Tibial artery (tissue), 4 donors: ENCODE measurements around the gene BMPR1B.
"Not testable (repeated sequence)": the region's sequence is repeated elsewhere in the genome, so short reads cannot be mapped to it uniquely, and the experiment has no call there.

Source experiments
- DNase-seq, 2 donors: peaks; one replicate each; pipeline ENCODE4 v3.0.0-alpha.2; 2019
- H3K27ac ChIP-seq, 2 donors: fragments of 200-600 bp; sonication (generic) in 1 of 2; 1 replicate in 1 of 2; 2 replicates in 1 of 2; pipeline ENCODE4 v1.5.1; 2018 to 2019; ENCODE audit warnings: mild to moderate bottlenecking in 1 of 2
- H3K27me3 ChIP-seq, 2 donors: fragments of 200-600 bp; sonication (generic) in 1 of 2; one replicate each; pipeline versions ENCODE4 v1.5.1 to v1.6.0; 2016 to 2019
- H3K36me3 ChIP-seq, 3 donors: fragments of 200-600 bp; sonication (generic) in 2 of 3; one replicate each; pipeline ENCODE4 v1.5.1; 2016 to 2019; ENCODE audit warnings: mild to moderate bottlenecking in 2 of 3
- H3K4me1 ChIP-seq, 4 donors: fragments of 200-600 bp; sonication (generic) in 2 of 4; 1 replicate in 3 of 4; 2 replicates in 1 of 4; pipeline ENCODE4 v1.5.1; 2016 to 2019
- H3K4me3 ChIP-seq, 2 donors: fragments of 200-600 bp; sonication (generic) in 1 of 2; 1 replicate in 1 of 2; 2 replicates in 1 of 2; pipeline ENCODE4 v1.5.1; 2018 to 2019; ENCODE audit warnings: mild to moderate bottlenecking in 2 of 2
- H3K9me3 ChIP-seq, 3 donors: fragments of 200-600 bp; sonication (generic) in 1 of 3; one replicate each; pipeline ENCODE4 v1.5.1; 2016 to 2019
- CTCF ChIP-seq, 2 experiments: fragments of 200-600 bp in 1 of 2; fragments of 450-650 bp in 1 of 2; IDR thresholded peaks; one replicate each; pipeline ENCODE4 v1.5.1; 2017 to 2019; ENCODE audit warnings: antibody characterized with exemption in 2 of 2, mild to moderate bottlenecking in 1 of 2, moderate library complexity in 1 of 2
- intact Hi-C: fragments of 100-400 bp; cut with DNase I; formaldehyde crosslinking; loops from one replicate; pipeline ENCODE4 v1.15.0; 2023; ENCODE audit warnings: low total_unique reads

The BMPR1B gene

GRCh38 chr4:94831607-94832006, 73.9 kb downstream of the BMPR1B start:
- Histone ChIP-seq H3K27ac (no peak overlapping the region), H3K9me3 (no peaks in the 10 kb centered on the region), H3K36me3 (no peaks in the 10 kb centered on the region), H3K4me3 (no peak overlapping the region), H3K27me3 (no peaks in the 10 kb centered on the region), H3K4me1 (no peaks in the 10 kb centered on the region)
- DNase-seq: no peak
- intact Hi-C loops: no loop called here
- no peak for TF ChIP-seq CTCF (IDR thresholded peaks at IDR 0.05)

DNA sequence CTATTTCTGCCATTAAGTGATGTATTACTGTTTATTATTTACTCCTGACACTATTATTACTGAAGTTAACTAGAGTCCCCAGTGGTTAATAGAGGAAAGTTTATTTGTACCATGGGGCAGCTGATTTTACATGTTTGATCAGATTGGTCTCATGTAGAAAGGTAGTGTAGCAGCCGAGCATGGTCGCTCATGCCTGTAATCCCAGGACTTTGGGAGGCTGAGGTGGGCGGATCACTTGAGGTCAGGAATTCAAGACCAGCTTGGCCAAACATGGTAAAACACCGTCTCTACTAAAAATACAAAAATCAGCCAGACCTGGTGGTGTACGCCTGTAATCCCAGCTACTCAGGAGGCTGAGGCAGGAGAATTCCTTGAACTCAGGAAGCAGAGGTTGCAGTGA, 74.6 kb downstream of the BMPR1B start:
- H3K27ac ChIP-seq, H3K4me1 ChIP-seq, H3K27me3 ChIP-seq, H3K9me3 ChIP-seq, DNase-seq, H3K36me3 ChIP-seq, intact Hi-C loops, H3K4me3 ChIP-seq: not testable (repeated sequence)

GRCh38 chr4:94833394-94833793, 75.6 kb downstream of the BMPR1B start:
- intact Hi-C loops: no loop called here
- Histone ChIP-seq H3K9me3 (no peaks in the 10 kb centered on the region), H3K27me3 (no peaks in the 10 kb centered on the region), H3K27ac (no peak overlapping the region), H3K4me1 (no peaks in the 10 kb centered on the region), H3K4me3 (no peak overlapping the region), H3K36me3 (no peaks in the 10 kb centered on the region)
- no peak for DNase-seq
- no peak for TF ChIP-seq CTCF (IDR thresholded peaks at IDR 0.05)

DNA sequence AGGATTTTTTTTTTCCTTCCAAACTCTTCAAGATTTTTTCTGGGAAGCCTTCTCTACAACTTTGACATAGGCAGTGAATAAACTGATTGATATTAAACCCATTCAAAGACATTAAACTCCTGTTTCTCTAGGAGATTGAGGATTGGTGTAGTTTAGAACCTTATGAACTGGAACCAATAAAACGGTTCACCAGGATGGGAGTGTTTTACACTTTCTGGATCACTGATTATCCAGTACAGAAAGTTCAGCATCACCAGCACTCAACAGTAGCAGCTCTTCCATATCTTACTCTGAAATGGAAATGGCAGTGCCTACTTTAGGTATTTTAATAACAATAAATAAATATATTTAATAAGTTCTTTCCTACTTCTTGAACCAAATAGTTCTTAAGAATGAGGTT, 76.7 kb downstream of the BMPR1B start:
- TF ChIP-seq CTCF (IDR thresholded peaks at IDR 0.05): no peak
- no peaks in the 10 kb centered on the region for H3K36me3 ChIP-seq
- no peaks in the 10 kb centered on the region for H3K9me3 ChIP-seq
- intact Hi-C loops: no loop called here
- H3K27me3 ChIP-seq: no peaks in the 10 kb centered on the region
- H3K4me1 ChIP-seq: no peaks in the 10 kb centered on the region
- no peak overlapping the region for H3K27ac ChIP-seq
- H3K4me3 ChIP-seq: no peak overlapping the region
- no peak for DNase-seq

GRCh38 chr4:94841166-94841863, 83.6 kb downstream of the BMPR1B start:
- H3K36me3 ChIP-seq, H3K4me1 ChIP-seq, H3K27ac ChIP-seq, DNase-seq, H3K9me3 ChIP-seq, H3K4me3 ChIP-seq, H3K27me3 ChIP-seq, intact Hi-C loops: not testable (repeated sequence)

DNA sequence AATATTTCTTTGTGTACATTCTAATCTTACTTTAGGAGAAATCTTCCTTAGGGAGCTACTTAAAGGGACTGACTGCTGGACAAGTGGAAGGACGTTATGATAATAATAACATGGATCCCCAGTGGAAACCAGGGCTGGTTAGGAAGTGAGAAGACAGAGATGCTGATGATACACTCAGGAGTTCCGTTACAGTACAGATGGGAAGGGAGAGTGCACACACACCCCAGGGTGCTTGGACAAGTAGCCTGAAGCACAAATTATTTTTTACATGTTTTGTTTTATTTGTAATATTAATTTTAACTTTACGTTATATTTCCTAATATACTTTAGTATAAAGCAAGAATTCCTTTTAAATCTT, 84.1 kb downstream of the BMPR1B start:
- no peak overlapping the region for H3K27ac ChIP-seq
- no peak for TF ChIP-seq CTCF (IDR thresholded peaks at IDR 0.05)
- H3K9me3 ChIP-seq: peaks cover 0 to 9% (median 0%) of the 10 kb centered on the region in 3 donors
- H3K4me3 ChIP-seq: no peak overlapping the region
- intact Hi-C loops: no loop called here
- H3K4me1 ChIP-seq: no peaks in the 10 kb centered on the region
- no peak for DNase-seq
- H3K36me3 ChIP-seq: no peaks in the 10 kb centered on the region
- no peaks in the 10 kb centered on the region for H3K27me3 ChIP-seq

DNA sequence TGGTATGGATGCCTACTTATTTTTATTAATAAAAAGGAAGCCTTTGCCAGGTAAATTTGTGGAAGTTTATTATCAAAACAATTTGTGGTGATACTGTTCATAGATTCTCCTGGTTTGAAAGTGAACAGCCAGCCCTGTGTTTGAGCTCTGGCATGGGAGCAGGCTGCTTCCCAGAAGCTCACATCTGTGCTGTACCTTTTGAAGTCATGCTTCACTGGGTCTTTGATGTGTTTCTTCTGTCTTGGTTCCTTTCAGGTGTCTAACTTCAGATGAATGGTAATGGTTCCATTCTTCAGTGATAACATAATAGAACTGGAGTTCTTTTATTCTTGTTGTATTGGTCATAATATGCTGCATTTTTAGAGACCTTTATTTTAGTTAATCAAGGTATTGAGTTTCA, 85.5 kb downstream of the BMPR1B start:
- peaks cover 0 to 9% (median 0%) of the 10 kb centered on the region in 3 donors for H3K9me3 ChIP-seq
- no peak for TF ChIP-seq CTCF (IDR thresholded peaks at IDR 0.05)
- H3K27ac ChIP-seq: no peak overlapping the region
- intact Hi-C loops: no loop called here
- H3K4me1 ChIP-seq: no peaks in the 10 kb centered on the region
- no peaks in the 10 kb centered on the region for H3K36me3 ChIP-seq
- H3K27me3 ChIP-seq: no peaks in the 10 kb centered on the region
- no peak overlapping the region for H3K4me3 ChIP-seq
- no peak for DNase-seq
